HEK293 (cell line): ENCODE data around the gene HDDC2.
A peak's percentile ranks its signal among the peaks of the same experiment; 100 is the strongest.

Source experiments
- CTCF ChIA-PET: fragments of 350-600 bp; formaldehyde crosslinking; extraction: SDS; loops from one replicate; lab custom pipeline; 2021; ENCODE audit warnings: antibody characterized with exemption; lab: Yijun Ruan, JAX
- POLR2A ChIA-PET: fragments of 300-600 bp; formaldehyde crosslinking; extraction: SDS; loops from one replicate; lab custom pipeline; 2020; ENCODE audit warnings: antibody characterized with exemption, inconsistent platforms; lab: Yijun Ruan, JAX
- H3K27ac ChIP-seq: fragments of 200-500 bp; sonication (Bioruptor generic); 2 replicates; pipeline ENCODE4 v1.5.1; 2014; ENCODE audit warnings: low read depth, low read length, control low read depth, inconsistent platforms; ENCODE audit errors: extremely low read depth
- H3K36me3 ChIP-seq, 2 experiments: fragments of 200-500 bp in 1 of 2; sonication (Bioruptor generic) in 1 of 2; 1 replicate in 1 of 2; 2 replicates in 1 of 2; pipeline ENCODE4 v1.5.1; 2014 to 2017; ENCODE audit warnings: inconsistent platforms in 2 of 2, low read length in 2 of 2; ENCODE audit not compliant: control insufficient read depth in 2 of 2, insufficient read depth in 1 of 2
- H3K4me1 ChIP-seq: fragments of 200-500 bp; sonication (Bioruptor generic); 2 replicates; pipeline ENCODE4 v1.5.1; 2014; ENCODE audit warnings: mild to moderate bottlenecking, low read length, inconsistent platforms; ENCODE audit not compliant: control insufficient read depth, insufficient read depth
- H3K4me3 ChIP-seq: 2 replicates; pipeline ENCODE4 v1.5.1; 2011; ENCODE audit warnings: low read depth, mild to moderate bottlenecking, control low read depth, low read length, moderate library complexity
- H3K9me3 ChIP-seq: fragments of 200-500 bp; sonication (Bioruptor generic); 2 replicates; pipeline ENCODE4 v1.5.1; 2014; ENCODE audit warnings: low read depth, low read length, inconsistent platforms; ENCODE audit not compliant: control insufficient read depth, insufficient read depth
- GFI1B ChIP-seq: fragments of 450-650 bp; formaldehyde crosslinking; IDR thresholded peaks from 2 replicates; pipeline ENCODE4 v1.5.1; 2016; ENCODE audit warnings: missing biosample characterization, missing genetic modification characterization
- GLIS1 ChIP-seq: fragments of 450-650 bp; formaldehyde crosslinking; IDR thresholded peaks from 2 replicates; pipeline ENCODE4 v1.5.1; 2016; ENCODE audit warnings: missing biosample characterization, missing genetic modification characterization
- KLF10 ChIP-seq: fragments of 450-650 bp; IDR thresholded peaks from 2 replicates; pipeline ENCODE4 v1.5.1; 2018; ENCODE audit warnings: missing biosample characterization, mild to moderate bottlenecking, missing genetic modification characterization
- ZNF132 ChIP-seq: fragments of 450-650 bp; formaldehyde crosslinking; IDR thresholded peaks from 2 replicates; pipeline ENCODE4 v1.5.1; 2017; ENCODE audit warnings: missing biosample characterization, missing genetic modification characterization, borderline replicate concordance
- ZNF16 ChIP-seq: fragments of 450-650 bp; formaldehyde crosslinking; IDR thresholded peaks from 2 replicates; pipeline ENCODE4 v1.5.1; 2016; ENCODE audit warnings: low read depth, missing biosample characterization, missing genetic modification characterization
- ZNF623 ChIP-seq: fragments of 450-650 bp; formaldehyde crosslinking; IDR thresholded peaks from 2 replicates; pipeline ENCODE4 v1.5.1; 2016; ENCODE audit warnings: missing biosample characterization, missing genetic modification characterization
- ZNF660 ChIP-seq: fragments of 450-650 bp; IDR thresholded peaks from 2 replicates; pipeline ENCODE4 v1.5.1; 2018; ENCODE audit warnings: missing biosample characterization, mild to moderate bottlenecking, missing genetic modification characterization
- ZNF776 ChIP-seq: fragments of 450-650 bp; formaldehyde crosslinking; IDR thresholded peaks from 2 replicates; pipeline ENCODE4 v1.5.0; 2017; ENCODE audit warnings: missing biosample characterization, missing genetic modification characterization, borderline replicate concordance
- ZSCAN30 ChIP-seq: fragments of 450-650 bp; IDR thresholded peaks from 2 replicates; pipeline ENCODE4 v1.5.1; 2018; ENCODE audit warnings: missing biosample characterization, mild to moderate bottlenecking, missing genetic modification characterization, moderate library complexity
- TF ChIP-seq, protein P1 (sequence below): fragments of 450-650 bp; IDR thresholded peaks from 2 replicates; pipeline ENCODE4 v1.5.1; 2018; ENCODE audit warnings: missing biosample characterization, missing genetic modification characterization
- TF ChIP-seq, protein P2 (sequence below): fragments of 450-650 bp; formaldehyde crosslinking; IDR thresholded peaks from 2 replicates; pipeline ENCODE4 v1.5.1; 2016; ENCODE audit warnings: missing biosample characterization, missing genetic modification characterization
- TF ChIP-seq, protein P3 (sequence below): fragments of 450-650 bp; formaldehyde crosslinking; IDR thresholded peaks from 2 replicates; pipeline ENCODE4 v1.5.1; 2016; ENCODE audit warnings: missing biosample characterization, missing genetic modification characterization
- TF ChIP-seq, protein P4 (sequence below): sonication (generic); formaldehyde crosslinking; IDR thresholded peaks from 2 replicates; pipeline ENCODE4 v1.8.1; 2022; ENCODE audit warnings: mild to moderate bottlenecking, moderate library complexity, missing genetic modification reagents
- TF ChIP-seq, protein P5 (sequence below): fragments of 450-650 bp; formaldehyde crosslinking; IDR thresholded peaks from 2 replicates; pipeline ENCODE4 v1.5.1; 2016; ENCODE audit warnings: missing biosample characterization, missing genetic modification characterization
- TF ChIP-seq, protein P6 (sequence below): fragments of 450-650 bp; formaldehyde crosslinking; IDR thresholded peaks from 2 replicates; pipeline ENCODE4 v1.5.1; 2016; ENCODE audit warnings: missing biosample characterization, missing genetic modification characterization
- TF ChIP-seq, protein P7 (sequence below): fragments of 450-650 bp; formaldehyde crosslinking; IDR thresholded peaks from 2 replicates; pipeline ENCODE4 v1.5.1; 2016; ENCODE audit warnings: missing biosample characterization, missing genetic modification characterization
- TF ChIP-seq, protein P8 (sequence below): fragments of 450-650 bp; formaldehyde crosslinking; conservative IDR thresholded peaks from 2 replicates; pipeline ENCODE4 v1.5.1; 2016; ENCODE audit warnings: low read depth, missing biosample characterization, missing genetic modification characterization
- TF ChIP-seq, protein P9 (sequence below): fragments of 450-650 bp; formaldehyde crosslinking; IDR thresholded peaks from 2 replicates; pipeline ENCODE4 v1.5.1; 2016; ENCODE audit warnings: missing biosample characterization, missing genetic modification characterization, borderline replicate concordance

The HDDC2 gene

DNA sequence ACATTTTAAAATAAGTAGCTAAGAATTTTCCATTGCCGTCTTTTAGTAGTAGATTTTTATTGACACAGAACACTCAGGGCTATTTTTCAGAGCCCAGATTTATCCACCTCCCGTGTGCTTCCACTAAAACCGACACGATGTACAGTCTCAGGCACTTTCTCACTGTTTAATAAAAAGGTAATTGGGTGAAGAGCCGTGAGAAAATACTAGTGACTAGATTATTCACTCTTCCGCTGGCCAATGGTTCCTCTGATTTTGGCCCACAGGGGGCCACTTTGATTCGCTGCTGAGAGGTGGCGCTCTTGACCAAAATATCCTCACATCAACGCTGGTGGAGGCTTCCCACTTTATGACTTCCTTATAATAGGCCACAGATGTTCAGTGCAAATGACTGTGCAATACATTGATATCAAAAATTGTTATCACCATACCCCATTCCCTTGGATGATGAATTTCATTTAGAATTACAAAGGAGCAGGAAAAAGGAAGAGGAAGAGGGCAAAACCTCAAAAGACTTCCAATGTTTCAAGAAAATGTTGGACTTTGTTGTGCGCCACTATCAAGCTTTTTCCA lies 12.3 kb upstream of the HDDC2 start:
- ChIA-PET POLR2A (interaction anchor here (0.5 kb wide), 1 partner anchor 269 kb away, joined by 3 read pairs; no protein-coding TSS in a partner anchor), CTCF (interaction anchor here (0.6 to 8.5 kb wide), 51 partner anchors 9 to 706 kb away, joined by 3 to 201 read pairs (median 4); no protein-coding TSS in a partner anchor)
- TF ChIP-seq, protein P1, sequence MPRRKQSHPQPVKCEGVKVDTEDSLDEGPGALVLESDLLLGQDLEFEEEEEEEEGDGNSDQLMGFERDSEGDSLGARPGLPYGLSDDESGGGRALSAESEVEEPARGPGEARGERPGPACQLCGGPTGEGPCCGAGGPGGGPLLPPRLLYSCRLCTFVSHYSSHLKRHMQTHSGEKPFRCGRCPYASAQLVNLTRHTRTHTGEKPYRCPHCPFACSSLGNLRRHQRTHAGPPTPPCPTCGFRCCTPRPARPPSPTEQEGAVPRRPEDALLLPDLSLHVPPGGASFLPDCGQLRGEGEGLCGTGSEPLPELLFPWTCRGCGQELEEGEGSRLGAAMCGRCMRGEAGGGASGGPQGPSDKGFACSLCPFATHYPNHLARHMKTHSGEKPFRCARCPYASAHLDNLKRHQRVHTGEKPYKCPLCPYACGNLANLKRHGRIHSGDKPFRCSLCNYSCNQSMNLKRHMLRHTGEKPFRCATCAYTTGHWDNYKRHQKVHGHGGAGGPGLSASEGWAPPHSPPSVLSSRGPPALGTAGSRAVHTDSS (tag by site-specific recombination), result no peak
- TF ChIP-seq, protein P2, sequence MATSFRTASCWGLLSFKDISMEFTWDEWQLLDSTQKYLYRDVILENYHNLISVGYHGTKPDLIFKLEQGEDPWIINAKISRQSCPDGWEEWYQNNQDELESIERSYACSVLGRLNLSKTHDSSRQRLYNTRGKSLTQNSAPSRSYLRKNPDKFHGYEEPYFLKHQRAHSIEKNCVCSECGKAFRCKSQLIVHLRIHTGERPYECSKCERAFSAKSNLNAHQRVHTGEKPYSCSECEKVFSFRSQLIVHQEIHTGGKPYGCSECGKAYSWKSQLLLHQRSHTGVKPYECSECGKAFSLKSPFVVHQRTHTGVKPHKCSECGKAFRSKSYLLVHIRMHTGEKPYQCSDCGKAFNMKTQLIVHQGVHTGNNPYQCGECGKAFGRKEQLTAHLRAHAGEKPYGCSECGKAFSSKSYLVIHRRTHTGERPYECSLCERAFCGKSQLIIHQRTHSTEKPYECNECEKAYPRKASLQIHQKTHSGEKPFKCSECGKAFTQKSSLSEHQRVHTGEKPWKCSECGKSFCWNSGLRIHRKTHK, result no peak
- no peak for TF ChIP-seq ZNF132
- TF ChIP-seq, protein P3, sequence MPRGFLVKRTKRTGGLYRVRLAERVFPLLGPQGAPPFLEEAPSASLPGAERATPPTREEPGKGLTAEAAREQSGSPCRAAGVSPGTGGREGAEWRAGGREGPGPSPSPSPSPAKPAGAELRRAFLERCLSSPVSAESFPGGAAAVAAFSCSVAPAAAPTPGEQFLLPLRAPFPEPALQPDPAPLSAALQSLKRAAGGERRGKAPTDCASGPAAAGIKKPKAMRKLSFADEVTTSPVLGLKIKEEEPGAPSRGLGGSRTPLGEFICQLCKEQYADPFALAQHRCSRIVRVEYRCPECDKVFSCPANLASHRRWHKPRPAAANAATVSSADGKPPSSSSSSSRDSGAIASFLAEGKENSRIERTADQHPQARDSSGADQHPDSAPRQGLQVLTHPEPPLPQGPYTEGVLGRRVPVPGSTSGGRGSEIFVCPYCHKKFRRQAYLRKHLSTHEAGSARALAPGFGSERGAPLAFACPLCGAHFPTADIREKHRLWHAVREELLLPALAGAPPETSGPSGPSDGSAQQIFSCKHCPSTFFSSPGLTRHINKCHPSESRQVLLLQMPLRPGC (tag by site-specific recombination), result no peak
- TF ChIP-seq GLIS1, result no peak
- TF ChIP-seq ZNF776 (tag by site-specific recombination), result no peak
- TF ChIP-seq ZNF623, result no peak
- TF ChIP-seq ZSCAN30 (tag by site-specific recombination), result peak; percentile 51; the same call in 1 of the 2 replicates
- TF ChIP-seq, protein P4, sequence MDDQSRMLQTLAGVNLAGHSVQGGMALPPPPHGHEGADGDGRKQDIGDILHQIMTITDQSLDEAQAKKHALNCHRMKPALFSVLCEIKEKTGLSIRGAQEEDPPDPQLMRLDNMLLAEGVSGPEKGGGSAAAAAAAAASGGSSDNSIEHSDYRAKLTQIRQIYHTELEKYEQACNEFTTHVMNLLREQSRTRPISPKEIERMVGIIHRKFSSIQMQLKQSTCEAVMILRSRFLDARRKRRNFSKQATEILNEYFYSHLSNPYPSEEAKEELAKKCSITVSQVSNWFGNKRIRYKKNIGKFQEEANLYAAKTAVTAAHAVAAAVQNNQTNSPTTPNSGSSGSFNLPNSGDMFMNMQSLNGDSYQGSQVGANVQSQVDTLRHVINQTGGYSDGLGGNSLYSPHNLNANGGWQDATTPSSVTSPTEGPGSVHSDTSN (CRISPR knock-in tag), result no peak
- peak; percentile 79 for TF ChIP-seq ZNF660 (tag by site-specific recombination)
- no peak for TF ChIP-seq GFI1B (tag by site-specific recombination)
- TF ChIP-seq KLF10 (tag by site-specific recombination), result no peak
- TF ChIP-seq, protein P5, sequence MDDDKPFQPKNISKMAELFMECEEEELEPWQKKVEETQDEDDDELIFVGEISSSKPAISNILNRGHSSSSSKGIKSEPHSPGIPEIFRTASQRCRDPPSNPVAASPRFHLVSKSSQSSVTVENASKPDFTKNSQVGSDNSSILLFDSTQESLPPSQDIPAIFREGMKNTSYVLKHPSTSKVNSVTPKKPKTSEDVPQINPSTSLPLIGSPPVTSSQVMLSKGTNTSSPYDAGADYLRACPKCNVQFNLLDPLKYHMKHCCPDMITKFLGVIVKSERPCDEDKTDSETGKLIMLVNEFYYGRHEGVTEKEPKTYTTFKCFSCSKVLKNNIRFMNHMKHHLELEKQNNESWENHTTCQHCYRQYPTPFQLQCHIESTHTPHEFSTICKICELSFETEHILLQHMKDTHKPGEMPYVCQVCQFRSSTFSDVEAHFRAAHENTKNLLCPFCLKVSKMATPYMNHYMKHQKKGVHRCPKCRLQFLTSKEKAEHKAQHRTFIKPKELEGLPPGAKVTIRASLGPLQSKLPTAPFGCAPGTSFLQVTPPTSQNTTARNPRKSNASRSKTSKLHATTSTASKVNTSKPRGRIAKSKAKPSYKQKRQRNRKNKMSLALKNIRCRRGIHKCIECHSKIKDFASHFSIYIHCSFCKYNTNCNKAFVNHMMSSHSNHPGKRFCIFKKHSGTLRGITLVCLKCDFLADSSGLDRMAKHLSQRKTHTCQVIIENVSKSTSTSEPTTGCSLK (tag by site-specific recombination), result no peak
- TF ChIP-seq, protein P6, sequence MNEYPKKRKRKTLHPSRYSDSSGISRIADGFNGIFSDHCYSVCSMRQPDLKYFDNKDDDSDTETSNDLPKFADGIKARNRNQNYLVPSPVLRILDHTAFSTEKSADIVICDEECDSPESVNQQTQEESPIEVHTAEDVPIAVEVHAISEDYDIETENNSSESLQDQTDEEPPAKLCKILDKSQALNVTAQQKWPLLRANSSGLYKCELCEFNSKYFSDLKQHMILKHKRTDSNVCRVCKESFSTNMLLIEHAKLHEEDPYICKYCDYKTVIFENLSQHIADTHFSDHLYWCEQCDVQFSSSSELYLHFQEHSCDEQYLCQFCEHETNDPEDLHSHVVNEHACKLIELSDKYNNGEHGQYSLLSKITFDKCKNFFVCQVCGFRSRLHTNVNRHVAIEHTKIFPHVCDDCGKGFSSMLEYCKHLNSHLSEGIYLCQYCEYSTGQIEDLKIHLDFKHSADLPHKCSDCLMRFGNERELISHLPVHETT (tag by site-specific recombination), result 0 out of 2 replicates have a peak, but pooled peaks have one; percentile 37
- TF ChIP-seq, protein P7, sequence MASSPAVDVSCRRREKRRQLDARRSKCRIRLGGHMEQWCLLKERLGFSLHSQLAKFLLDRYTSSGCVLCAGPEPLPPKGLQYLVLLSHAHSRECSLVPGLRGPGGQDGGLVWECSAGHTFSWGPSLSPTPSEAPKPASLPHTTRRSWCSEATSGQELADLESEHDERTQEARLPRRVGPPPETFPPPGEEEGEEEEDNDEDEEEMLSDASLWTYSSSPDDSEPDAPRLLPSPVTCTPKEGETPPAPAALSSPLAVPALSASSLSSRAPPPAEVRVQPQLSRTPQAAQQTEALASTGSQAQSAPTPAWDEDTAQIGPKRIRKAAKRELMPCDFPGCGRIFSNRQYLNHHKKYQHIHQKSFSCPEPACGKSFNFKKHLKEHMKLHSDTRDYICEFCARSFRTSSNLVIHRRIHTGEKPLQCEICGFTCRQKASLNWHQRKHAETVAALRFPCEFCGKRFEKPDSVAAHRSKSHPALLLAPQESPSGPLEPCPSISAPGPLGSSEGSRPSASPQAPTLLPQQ (tag by site-specific recombination), result 0 out of 2 replicates have a peak, but pooled peaks have one; percentile 31
- TF ChIP-seq ZNF16 (tag by site-specific recombination), result no peak
- TF ChIP-seq, protein P8, sequence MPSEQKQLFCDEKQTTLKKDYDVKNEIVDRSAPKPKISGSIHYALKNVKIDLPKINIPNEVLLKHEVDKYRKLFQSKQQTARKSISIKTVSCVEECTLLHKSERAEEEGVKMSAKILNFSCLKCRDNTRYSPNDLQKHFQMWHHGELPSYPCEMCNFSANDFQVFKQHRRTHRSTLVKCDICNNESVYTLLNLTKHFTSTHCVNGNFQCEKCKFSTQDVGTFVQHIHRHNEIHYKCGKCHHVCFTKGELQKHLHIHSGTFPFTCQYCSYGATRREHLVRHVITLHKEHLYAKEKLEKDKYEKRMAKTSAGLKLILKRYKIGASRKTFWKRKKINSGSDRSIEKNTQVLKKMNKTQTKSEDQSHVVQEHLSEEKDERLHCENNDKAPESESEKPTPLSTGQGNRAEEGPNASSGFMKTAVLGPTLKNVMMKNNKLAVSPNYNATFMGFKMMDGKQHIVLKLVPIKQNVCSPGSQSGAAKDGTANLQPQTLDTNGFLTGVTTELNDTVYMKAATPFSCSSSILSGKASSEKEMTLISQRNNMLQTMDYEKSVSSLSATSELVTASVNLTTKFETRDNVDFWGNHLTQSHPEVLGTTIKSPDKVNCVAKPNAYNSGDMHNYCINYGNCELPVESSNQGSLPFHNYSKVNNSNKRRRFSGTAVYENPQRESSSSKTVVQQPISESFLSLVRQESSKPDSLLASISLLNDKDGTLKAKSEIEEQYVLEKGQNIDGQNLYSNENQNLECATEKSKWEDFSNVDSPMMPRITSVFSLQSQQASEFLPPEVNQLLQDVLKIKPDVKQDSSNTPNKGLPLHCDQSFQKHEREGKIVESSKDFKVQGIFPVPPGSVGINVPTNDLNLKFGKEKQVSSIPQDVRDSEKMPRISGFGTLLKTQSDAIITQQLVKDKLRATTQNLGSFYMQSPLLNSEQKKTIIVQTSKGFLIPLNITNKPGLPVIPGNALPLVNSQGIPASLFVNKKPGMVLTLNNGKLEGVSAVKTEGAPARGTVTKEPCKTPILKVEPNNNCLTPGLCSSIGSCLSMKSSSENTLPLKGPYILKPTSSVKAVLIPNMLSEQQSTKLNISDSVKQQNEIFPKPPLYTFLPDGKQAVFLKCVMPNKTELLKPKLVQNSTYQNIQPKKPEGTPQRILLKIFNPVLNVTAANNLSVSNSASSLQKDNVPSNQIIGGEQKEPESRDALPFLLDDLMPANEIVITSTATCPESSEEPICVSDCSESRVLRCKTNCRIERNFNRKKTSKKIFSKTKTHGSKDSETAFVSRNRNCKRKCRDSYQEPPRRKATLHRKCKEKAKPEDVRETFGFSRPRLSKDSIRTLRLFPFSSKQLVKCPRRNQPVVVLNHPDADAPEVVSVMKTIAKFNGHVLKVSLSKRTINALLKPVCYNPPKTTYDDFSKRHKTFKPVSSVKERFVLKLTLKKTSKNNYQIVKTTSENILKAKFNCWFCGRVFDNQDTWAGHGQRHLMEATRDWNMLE (tag by site-specific recombination), result no peak
- TF ChIP-seq, protein P9, sequence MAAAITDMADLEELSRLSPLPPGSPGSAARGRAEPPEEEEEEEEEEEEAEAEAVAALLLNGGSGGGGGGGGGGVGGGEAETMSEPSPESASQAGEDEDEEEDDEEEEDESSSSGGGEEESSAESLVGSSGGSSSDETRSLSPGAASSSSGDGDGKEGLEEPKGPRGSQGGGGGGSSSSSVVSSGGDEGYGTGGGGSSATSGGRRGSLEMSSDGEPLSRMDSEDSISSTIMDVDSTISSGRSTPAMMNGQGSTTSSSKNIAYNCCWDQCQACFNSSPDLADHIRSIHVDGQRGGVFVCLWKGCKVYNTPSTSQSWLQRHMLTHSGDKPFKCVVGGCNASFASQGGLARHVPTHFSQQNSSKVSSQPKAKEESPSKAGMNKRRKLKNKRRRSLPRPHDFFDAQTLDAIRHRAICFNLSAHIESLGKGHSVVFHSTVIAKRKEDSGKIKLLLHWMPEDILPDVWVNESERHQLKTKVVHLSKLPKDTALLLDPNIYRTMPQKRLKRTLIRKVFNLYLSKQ (tag by site-specific recombination), result no peak

More for the DNA sequence above, 12.3 kb upstream of the HDDC2 start:
- Histone ChIP-seq H3K27ac (no peak overlapping the region), H3K4me3 (no peak overlapping the region), H3K4me1 (no peaks in the 10 kb centered on the region), H3K9me3 (no peaks in the 10 kb centered on the region), H3K36me3 (no peaks in the 10 kb centered on the region)
